Measurements from ENCODE around the gene SLC35B2. TPM values are rescaled to one million over a fixed set of nuclear protein-coding genes. Genes with fewer than 3 reads are reported as not detected.
A peak's percentile ranks its signal among the peaks of the same experiment; 100 is the strongest.

Gene SLC35B2
- total and polyA plus RNA-seq, 2 experiments from 2014 or later: 74.1 to 104 TPM

- under 1% methylated on average over 35 of the region's 73 CpGs for WGBS (ENCODE audit: low lambda C conversion rate, missing lambda C conversion rate)
- no peaks in the 10 kb centered on the region for H3K36me3 ChIP-seq (replicated peaks; ENCODE audit: insufficient read depth, low read depth)
- no peak within 1 kb of the TSS for H3K27ac ChIP-seq
- H3K4me2 ChIP-seq: peak within 1 kb of the TSS; percentile 100
- peak; percentile 83 for DNase-seq (ENCODE audit: low spot score)
- H3K27me3 ChIP-seq: no peaks in the 10 kb centered on the region
- no peaks in the 10 kb centered on the region for H4K20me1 ChIP-seq (ENCODE audit: insufficient read depth, poor library complexity, severe bottlenecking)
- peak; percentile 12 for TF ChIP-seq CTCF (IDR thresholded peaks at IDR 0.05; ENCODE audit: poor library complexity)
- TF ChIP-seq EZH2 (IDR thresholded peaks at IDR 0.05; ENCODE audit: borderline replicate concordance): no peak
- TF ChIP-seq EZH2phosphoT487 (IDR thresholded peaks at IDR 0.05; ENCODE audit: low read depth, severe bottlenecking, unreplicated experiment): no peak
- no peaks in the 10 kb centered on the region for H3K9me3 ChIP-seq (ENCODE audit: low read depth)
- peak within 1 kb of the TSS; percentile 82 for H3K4me3 ChIP-seq
- H3K4me1 ChIP-seq (ENCODE audit: insufficient read depth): peaks cover 55% of the 10 kb centered on the region
- H3K79me2 ChIP-seq: peaks cover 8% of the 10 kb centered on the region
- H2AFZ ChIP-seq: peak within 1 kb of the TSS; percentile 66
- H3K9me2 ChIP-seq (replicated peaks; ENCODE audit: insufficient read depth): no peaks in the 10 kb centered on the region
Observed at GRCh38 chr6:44223319-44224028, 33.9 kb downstream of the SLC35B2 start, which contains the start of gene SLC29A1. SLC29A1 (plus strand) TSS chr6:44223595; CDS start chr6:44227314, 3,719 bp downstream.

GRCh38 chr6:44222486-44223318 is 34.6 kb downstream of the SLC35B2 start:
- Histone ChIP-seq H3K27me3 (no peaks in the 10 kb centered on the region), H3K4me1 (ENCODE audit: insufficient read depth) (peaks cover 60% of the 10 kb centered on the region), H3K4me3 (peak overlapping the region; percentile 82), H3K36me3 (replicated peaks; ENCODE audit: insufficient read depth, low read depth) (no peaks in the 10 kb centered on the region), H3K27ac (no peak overlapping the region), H3K9me2 (replicated peaks; ENCODE audit: insufficient read depth) (no peaks in the 10 kb centered on the region), H3K9me3 (ENCODE audit: low read depth) (no peaks in the 10 kb centered on the region), H3K4me2 (peak overlapping the region; percentile 100), H3K79me2 (peaks cover 8% of the 10 kb centered on the region), H4K20me1 (ENCODE audit: insufficient read depth, poor library complexity, severe bottlenecking) (no peaks in the 10 kb centered on the region), H2AFZ (no peak overlapping the region)
- no peak for DNase-seq (ENCODE audit: low spot score)
- TF ChIP-seq CTCF (IDR thresholded peaks at IDR 0.05; ENCODE audit: poor library complexity): no peak
- TF ChIP-seq EZH2phosphoT487 (IDR thresholded peaks at IDR 0.05; ENCODE audit: low read depth, severe bottlenecking, unreplicated experiment): no peak
- no peak for TF ChIP-seq EZH2 (IDR thresholded peaks at IDR 0.05; ENCODE audit: borderline replicate concordance)
- WGBS (ENCODE audit: low lambda C conversion rate, missing lambda C conversion rate): 26% methylated on average over 22 of the region's 26 CpGs

GRCh38 chr6:44221961-44222335 is 35.4 kb downstream of the SLC35B2 start:
- Histone ChIP-seq H3K4me3 (no peak overlapping the region), H3K4me1 (ENCODE audit: insufficient read depth) (peaks cover 56% of the 10 kb centered on the region)

More at GRCh38 chr6:44221961-44222335, 35.4 kb downstream of the SLC35B2 start:
- Histone ChIP-seq H3K36me3 (replicated peaks; ENCODE audit: insufficient read depth, low read depth) (no peaks in the 10 kb centered on the region), H3K79me2 (peaks cover 8% of the 10 kb centered on the region), H3K4me2 (peak overlapping the region; percentile 16), H3K27ac (no peak overlapping the region), H4K20me1 (ENCODE audit: insufficient read depth, poor library complexity, severe bottlenecking) (no peaks in the 10 kb centered on the region), H3K27me3 (no peaks in the 10 kb centered on the region), H2AFZ (no peak overlapping the region), H3K9me2 (replicated peaks; ENCODE audit: insufficient read depth) (no peaks in the 10 kb centered on the region), H3K9me3 (ENCODE audit: low read depth) (no peaks in the 10 kb centered on the region)
- TF ChIP-seq CTCF (IDR thresholded peaks at IDR 0.05; ENCODE audit: poor library complexity) (no peak), EZH2 (IDR thresholded peaks at IDR 0.05; ENCODE audit: borderline replicate concordance) (no peak)
- DNase-seq (ENCODE audit: low spot score): no peak
- 93% methylated on average over 1 of the region's 2 CpGs for whole genome bisulfite sequencing (ENCODE audit: low lambda C conversion rate, missing lambda C conversion rate)
